Measurements from ENCODE around the gene EIF4G3. TPM values are rescaled to one million over a fixed set of nuclear protein-coding genes. Genes with fewer than 3 reads are reported as not detected.

Gene EIF4G3
- total and polyA plus RNA-seq, 2 donors (not counting 1 experiment from before 2014, with no cell fraction given), result 33.6 to 76.0 TPM

DNA sequence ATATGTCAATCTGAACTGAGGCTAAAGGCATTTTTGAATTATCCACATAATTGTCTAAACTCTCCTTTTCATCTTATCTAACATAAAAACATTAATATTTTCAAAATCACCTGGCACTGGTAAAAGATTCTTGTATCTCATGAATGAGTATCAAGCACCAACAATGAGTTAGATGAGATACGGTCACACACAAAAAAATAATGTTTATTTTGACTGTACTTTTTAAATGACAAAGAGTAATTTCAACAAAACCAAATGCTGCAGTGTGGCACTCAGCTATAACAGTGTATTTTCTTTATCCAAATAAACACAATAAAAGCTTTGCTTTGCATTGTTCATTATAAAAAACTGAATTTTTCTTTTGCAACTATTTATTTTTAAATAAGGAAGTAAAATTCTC lies 59.5 kb downstream of the EIF4G3 start:
- H3K4me1 Mint-ChIP-seq, result peaks cover 8% of the 10 kb centered on the region
- H4K20me1 ChIP-seq (ENCODE audit: control insufficient read depth, insufficient read depth, low read length, poor library complexity, severe bottlenecking), result peaks cover 12% of the 10 kb centered on the region
- peaks cover 5 to 8% of the 10 kb centered on the region in 2 donors for H3K4me1 ChIP-seq (ENCODE audit: control insufficient read depth in 2 of 2, insufficient read depth in 2 of 2, low read length in 2 of 2)
- H2AFZ ChIP-seq (ENCODE audit: insufficient read depth, low read depth, low read length, poor library complexity, severe bottlenecking), result no peak overlapping the region
- H3K36me3 ChIP-seq (replicated peaks in 1 of 2; ENCODE audit: control extremely low read depth in 1 of 2, control insufficient read depth in 1 of 2, extremely low read depth in 1 of 2, insufficient read depth in 2 of 2, low read length in 1 of 2), result no peaks in the 10 kb centered on the region
- no peak overlapping the region for H3K27ac ChIP-seq (ENCODE audit: low read length in 2 of 2)
- no peaks in the 10 kb centered on the region for H3K9me3 ChIP-seq (ENCODE audit: control extremely low read depth in 1 of 3, control insufficient read depth in 2 of 3, insufficient read depth in 1 of 3, low read length in 2 of 3)
- TF ChIP-seq, protein P1, sequence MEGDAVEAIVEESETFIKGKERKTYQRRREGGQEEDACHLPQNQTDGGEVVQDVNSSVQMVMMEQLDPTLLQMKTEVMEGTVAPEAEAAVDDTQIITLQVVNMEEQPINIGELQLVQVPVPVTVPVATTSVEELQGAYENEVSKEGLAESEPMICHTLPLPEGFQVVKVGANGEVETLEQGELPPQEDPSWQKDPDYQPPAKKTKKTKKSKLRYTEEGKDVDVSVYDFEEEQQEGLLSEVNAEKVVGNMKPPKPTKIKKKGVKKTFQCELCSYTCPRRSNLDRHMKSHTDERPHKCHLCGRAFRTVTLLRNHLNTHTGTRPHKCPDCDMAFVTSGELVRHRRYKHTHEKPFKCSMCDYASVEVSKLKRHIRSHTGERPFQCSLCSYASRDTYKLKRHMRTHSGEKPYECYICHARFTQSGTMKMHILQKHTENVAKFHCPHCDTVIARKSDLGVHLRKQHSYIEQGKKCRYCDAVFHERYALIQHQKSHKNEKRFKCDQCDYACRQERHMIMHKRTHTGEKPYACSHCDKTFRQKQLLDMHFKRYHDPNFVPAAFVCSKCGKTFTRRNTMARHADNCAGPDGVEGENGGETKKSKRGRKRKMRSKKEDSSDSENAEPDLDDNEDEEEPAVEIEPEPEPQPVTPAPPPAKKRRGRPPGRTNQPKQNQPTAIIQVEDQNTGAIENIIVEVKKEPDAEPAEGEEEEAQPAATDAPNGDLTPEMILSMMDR (IDR thresholded peaks at IDR 0.05), result no peak
- no peak for TF ChIP-seq EZH2 (IDR thresholded peaks at IDR 0.05; ENCODE audit: borderline replicate concordance, insufficient read depth, low read depth, low read length, poor library complexity, severe bottlenecking)
- ATAC-seq (ENCODE audit: low read depth) (no peak), DNase-seq (no peak)
- H3K27ac Mint-ChIP-seq, result no peak overlapping the region
- H3K27me3 ChIP-seq (replicated peaks in 1 of 4; ENCODE audit: control extremely low read depth in 1 of 4, control insufficient read depth in 3 of 4, insufficient read depth in 4 of 4, low read length in 3 of 4), result no peaks in the 10 kb centered on the region
- ChIA-PET CTCF (no interaction called here), POLR2A (no interaction called here)
- WGBS (ENCODE audit: insufficient coverage), result no CpG with 5 or more reads among the region's 1 CpG
- H3K79me2 ChIP-seq (ENCODE audit: control insufficient read depth, insufficient read depth, low read length), result peaks cover 5% of the 10 kb centered on the region
- no peak overlapping the region for H3K4me3 Mint-ChIP-seq
- no peak overlapping the region for H3K4me3 ChIP-seq (ENCODE audit: control extremely low read depth in 1 of 5, extremely low read depth in 1 of 5, insufficient read depth in 1 of 5, low read depth in 2 of 5, low read length in 4 of 5)
- intact Hi-C loops (cut with micrococcal nuclease), result loop anchor here (10.0 kb wide), 1 partner anchor 48 kb away; no protein-coding TSS in a partner anchor
- no peak overlapping the region for H3K4me2 ChIP-seq (replicated peaks; ENCODE audit: low read depth, low read length, poor library complexity, severe bottlenecking)
- H3K27me3 Mint-ChIP-seq, result no peaks in the 10 kb centered on the region
- H3K9ac ChIP-seq (ENCODE audit: low read length), result no peak overlapping the region
- H3K9me3 Mint-ChIP-seq (ENCODE audit: insufficient read depth), result no peaks in the 10 kb centered on the region

DNA sequence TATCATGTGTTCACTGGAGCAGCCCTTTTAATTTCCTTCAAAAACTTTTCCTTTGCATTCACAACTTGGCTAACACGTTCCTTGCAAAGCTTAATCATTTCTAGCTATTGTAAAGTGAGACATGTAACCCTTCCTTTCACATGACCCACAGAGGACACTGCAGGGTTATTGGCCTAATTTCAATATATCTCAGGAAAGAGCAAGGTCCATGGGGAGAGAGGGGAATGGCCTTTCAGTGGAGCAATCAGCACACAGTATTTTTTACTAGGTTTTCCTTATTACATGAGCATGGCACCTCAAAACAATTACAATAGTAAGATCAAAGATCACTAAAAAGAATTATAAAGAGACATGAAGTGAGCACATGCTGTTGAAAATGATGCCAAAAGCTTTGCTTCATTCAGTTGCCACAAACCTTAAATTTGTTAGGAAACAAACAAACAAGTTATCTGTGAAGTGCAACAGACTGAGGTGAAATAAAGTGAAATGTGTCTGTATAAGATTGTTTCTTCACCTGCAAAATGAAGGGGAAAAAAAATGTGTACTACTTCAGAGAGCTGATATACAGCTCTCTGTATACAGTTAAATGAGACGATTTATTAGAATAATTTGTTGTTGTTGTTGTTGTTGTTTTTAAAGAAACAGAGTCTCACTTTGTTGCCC lies 61.5 kb downstream of the EIF4G3 start:
- Mint-ChIP-seq H3K4me3 (no peak overlapping the region), H3K27ac (no peak overlapping the region), H3K9me3 (ENCODE audit: insufficient read depth) (no peaks in the 10 kb centered on the region), H3K27me3 (no peaks in the 10 kb centered on the region), H3K4me1 (peaks cover 8% of the 10 kb centered on the region)
- Histone ChIP-seq H3K4me2 (replicated peaks; ENCODE audit: low read depth, low read length, poor library complexity, severe bottlenecking) (no peak overlapping the region), H3K9me3 (ENCODE audit: control extremely low read depth in 1 of 3, control insufficient read depth in 2 of 3, insufficient read depth in 1 of 3, low read length in 2 of 3) (no peaks in the 10 kb centered on the region), H2AFZ (ENCODE audit: insufficient read depth, low read depth, low read length, poor library complexity, severe bottlenecking) (no peak overlapping the region), H3K4me3 (ENCODE audit: control extremely low read depth in 1 of 5, extremely low read depth in 1 of 5, insufficient read depth in 1 of 5, low read depth in 2 of 5, low read length in 4 of 5) (no peak overlapping the region), H4K20me1 (ENCODE audit: control insufficient read depth, insufficient read depth, low read length, poor library complexity, severe bottlenecking) (peaks cover 12% of the 10 kb centered on the region), H3K36me3 (replicated peaks in 1 of 2; ENCODE audit: control extremely low read depth in 1 of 2, control insufficient read depth in 1 of 2, extremely low read depth in 1 of 2, insufficient read depth in 2 of 2, low read length in 1 of 2) (no peaks in the 10 kb centered on the region), H3K79me2 (ENCODE audit: control insufficient read depth, insufficient read depth, low read length) (peaks cover 5% of the 10 kb centered on the region), H3K4me1 (ENCODE audit: control insufficient read depth in 2 of 2, insufficient read depth in 2 of 2, low read length in 2 of 2) (peaks cover 5 to 8% of the 10 kb centered on the region in 2 donors), H3K27ac (ENCODE audit: low read length in 2 of 2) (no peak overlapping the region), H3K9ac (ENCODE audit: low read length) (no peak overlapping the region), H3K27me3 (replicated peaks in 1 of 4; ENCODE audit: control extremely low read depth in 1 of 4, control insufficient read depth in 3 of 4, insufficient read depth in 4 of 4, low read length in 3 of 4) (no peaks in the 10 kb centered on the region)
- POLR2A ChIA-PET, result no interaction called here
- no peak for TF ChIP-seq EZH2 (IDR thresholded peaks at IDR 0.05; ENCODE audit: borderline replicate concordance, insufficient read depth, low read depth, low read length, poor library complexity, severe bottlenecking)
- TF ChIP-seq, protein P1 (IDR thresholded peaks at IDR 0.05), result no peak
- CTCF ChIA-PET, result interaction anchor here (1.7 kb wide), 1 partner anchor 80 kb away, joined by 4 read pairs; no protein-coding TSS in a partner anchor
- no CpG with 5 or more reads among the region's 2 CpGs for WGBS (ENCODE audit: insufficient coverage)
- intact Hi-C loops (cut with micrococcal nuclease), result loop anchor here (10.0 kb wide), 1 partner anchor 50 kb away; no protein-coding TSS in a partner anchor
- DNase-seq (no peak), ATAC-seq (ENCODE audit: low read depth) (no peak)
